CD4-positive, alpha-beta T cell (primary cell): ENCODE results near the gene STAMBP. TPM values are rescaled to one million over a fixed set of nuclear protein-coding genes. Genes with fewer than 3 reads are reported as not detected.
A peak's percentile ranks its signal among the peaks of the same experiment; 100 is the strongest.

Source experiments
- ATAC-seq: fragments of 200-7000 bp; cut with Tn5 transposase; one replicate; pipeline ENCODE4 v1.10.0; 2022; ENCODE audit warnings: mild to moderate bottlenecking; ENCODE audit not compliant: poor library complexity
- CTCF ChIA-PET: fragments of 350-600 bp; sonication (Branson Sonifier 250); formaldehyde crosslinking; loops from one replicate; lab custom pipeline; 2021; ENCODE audit warnings: antibody characterized with exemption, inconsistent platforms; lab: Charles Lee
- POLR2A ChIA-PET: fragments of 350-600 bp; sonication (Branson Sonifier 250); formaldehyde crosslinking; loops from one replicate; lab custom pipeline; 2021; ENCODE audit warnings: antibody characterized with exemption, inconsistent platforms; lab: Charles Lee
- DNase-seq, 14 experiments: peaks; one replicate each; pipeline ENCODE4 v3.0.0-alpha.2; 2013 to 2020; ENCODE audit warnings: mixed read lengths in 2 of 14
- H3K27ac ChIP-seq, 2 donors: one replicate each; pipeline versions ENCODE4 v1.5.1 to v1.7.0; 2013; ENCODE audit warnings: low read length in 2 of 2, low read depth in 1 of 2, mild to moderate bottlenecking in 1 of 2
- H3K27me3 ChIP-seq, 2 experiments: 1 replicate in 1 of 2; 2 replicates in 1 of 2; pipeline versions ENCODE4 v1.6.1 to v1.7.0; 2013; ENCODE audit warnings: low read length in 2 of 2, control low read depth in 1 of 2, mild to moderate bottlenecking in 1 of 2, moderate library complexity in 1 of 2; ENCODE audit not compliant: insufficient read depth in 2 of 2, control insufficient read depth in 1 of 2
- H3K36me3 ChIP-seq: one replicate; pipeline ENCODE4 v1.6.1; 2013; ENCODE audit warnings: low read length, control low read depth; ENCODE audit not compliant: insufficient read depth
- H3K4me1 ChIP-seq: one replicate; pipeline ENCODE4 v1.6.1; 2013; ENCODE audit warnings: low read length, control low read depth; ENCODE audit not compliant: insufficient read depth
- H3K4me3 ChIP-seq: one replicate; pipeline ENCODE4 v1.5.1; 2013; ENCODE audit warnings: mild to moderate bottlenecking, low read length, moderate library complexity
- H3K9me3 ChIP-seq, 2 experiments: 1 replicate in 1 of 2; 2 replicates in 1 of 2; pipeline versions ENCODE4 v1.6.1 to v1.7.0; 2013; ENCODE audit warnings: low read length in 2 of 2, mild to moderate bottlenecking in 2 of 2, control low read depth in 1 of 2, moderate library complexity in 1 of 2; ENCODE audit not compliant: control insufficient read depth in 1 of 2, insufficient read depth in 1 of 2
- H3K27ac Mint-ChIP-seq: one replicate; pipeline ENCODE4 v1.8.0; 2020; ENCODE audit warnings: mixed read lengths
- H3K27me3 Mint-ChIP-seq: one replicate; pipeline ENCODE4 v1.8.0; 2021; ENCODE audit warnings: mixed read lengths
- H3K36me3 Mint-ChIP-seq: one replicate; pipeline ENCODE4 v1.8.0; 2021; ENCODE audit warnings: low read depth, mixed read lengths
- H3K4me1 Mint-ChIP-seq: one replicate; pipeline ENCODE4 v1.8.0; 2021; ENCODE audit warnings: low read depth, mixed read lengths
- H3K4me3 Mint-ChIP-seq: one replicate; pipeline ENCODE4 v1.8.0; 2020; ENCODE audit warnings: mild to moderate bottlenecking, mixed read lengths
- H3K9me3 Mint-ChIP-seq: one replicate; pipeline ENCODE4 v1.8.0; 2020; ENCODE audit warnings: mixed read lengths
- CTCF ChIP-seq: fragments of 200-600 bp; IDR thresholded peaks from one replicate; pipeline ENCODE4 v1.8.0; 2022; ENCODE audit warnings: antibody characterized with exemption, mild to moderate bottlenecking
- intact Hi-C, 2 experiments: fragments of 100-400 bp; cut with DNase I in 1 of 2; cut with micrococcal nuclease in 1 of 2; formaldehyde crosslinking; loops; one replicate each; pipeline versions ENCODE4 v1.15.1 to v1.9.0; 2023 to 2025; cut with DNase I, micrococcal nuclease
- total RNA-seq, 174 experiments: library from RNA in 2 of 174; stranded (reverse) in 2 of 174; gene quantifications; one replicate each; pipeline ENCODE4 v1.2.3 and lab custom pipeline; 2021 to 2026

STAMBP gene
- total RNA-seq, 2 experiments from 2014 or later = 11.3 to 13.8 TPM

GRCh38 chr2:73896362-73897239, 67.8 kb downstream of the STAMBP start:
- H3K4me3 ChIP-seq = no peak overlapping the region
- intact Hi-C loops = no loop called here
- POLR2A ChIA-PET = interaction anchor here (1.0 kb wide), 1 partner anchor 30 kb away, joined by 4 read pairs; the partner anchor contains the start of gene DGUOK

GRCh38 chr2:73897240-73897583, 68.5 kb downstream of the STAMBP start:
- H3K9me3 ChIP-seq = no peaks in the 10 kb centered on the region
- H3K27me3 ChIP-seq = peaks cover 0 to 4% of the 10 kb centered on the region in 2 experiments
- Mint-ChIP-seq H3K9me3 (no peaks in the 10 kb centered on the region), H3K36me3 (no peaks in the 10 kb centered on the region), H3K4me3 (no peak overlapping the region), H3K27me3 (no peaks in the 10 kb centered on the region), H3K27ac (peak overlapping the region; percentile 82), H3K4me1 (peaks cover 24% of the 10 kb centered on the region)
- ATAC-seq (no peak), DNase-seq (no peak)
- no peaks in the 10 kb centered on the region for H3K36me3 ChIP-seq
- ChIA-PET CTCF (no interaction called here), POLR2A (interaction anchor here (1.0 kb wide), 1 partner anchor 30 kb away, joined by 4 read pairs; the partner anchor contains the start of gene DGUOK)
- H3K27ac ChIP-seq = peak overlapping the region in 1 of 2 donors; percentile 22
- peaks cover 21% of the 10 kb centered on the region for H3K4me1 ChIP-seq
- intact Hi-C loops = no loop called here
- TF ChIP-seq CTCF = no peak
- H3K4me3 ChIP-seq = no peak overlapping the region

More at GRCh38 chr2:73896362-73897239, 67.8 kb downstream of the STAMBP start:
- Mint-ChIP-seq H3K27ac (peak overlapping the region; percentile 82), H3K27me3 (no peaks in the 10 kb centered on the region), H3K9me3 (no peaks in the 10 kb centered on the region), H3K4me3 (peak overlapping the region; percentile 65), H3K36me3 (no peaks in the 10 kb centered on the region), H3K4me1 (peaks cover 24% of the 10 kb centered on the region)
- Histone ChIP-seq H3K4me1 (peaks cover 21% of the 10 kb centered on the region), H3K9me3 (no peaks in the 10 kb centered on the region), H3K27ac (peak overlapping the region; percentile 39 to 48), H3K27me3 (peaks cover 0 to 1% of the 10 kb centered on the region in 2 experiments), H3K36me3 (no peaks in the 10 kb centered on the region)
- TF ChIP-seq CTCF = no peak
- DNase-seq (peak in 8 of 14 experiments; percentile 6 to 61 (median 24)), ATAC-seq (peak; percentile 85)
- CTCF ChIA-PET = no interaction called here

- TF ChIP-seq CTCF = no peak
- Histone ChIP-seq H3K4me1 (peaks cover 21% of the 10 kb centered on the region), H3K36me3 (no peaks in the 10 kb centered on the region), H3K27me3 (peaks cover 0 to 4% of the 10 kb centered on the region in 2 experiments), H3K9me3 (no peaks in the 10 kb centered on the region), H3K27ac (no peak overlapping the region), H3K4me3 (no peak overlapping the region)
- Mint-ChIP-seq H3K9me3 (no peaks in the 10 kb centered on the region), H3K27ac (no peak overlapping the region), H3K36me3 (no peaks in the 10 kb centered on the region), H3K27me3 (no peaks in the 10 kb centered on the region), H3K4me3 (no peak overlapping the region), H3K4me1 (peaks cover 24% of the 10 kb centered on the region)
- no peak for ATAC-seq
- CTCF ChIA-PET = interaction anchor here (0.6 kb wide), 1 partner anchor 154 kb away, joined by 3 read pairs; no protein-coding TSS in a partner anchor
- POLR2A ChIA-PET = no interaction called here
- intact Hi-C loops = no loop called here
- DNase-seq = no peak
Observed at GRCh38 chr2:73897934-73898333, 69.2 kb downstream of the STAMBP start.
